Panc1 (cell line): ENCODE data around the gene AUP1. TPM values are rescaled to one million over a fixed set of nuclear protein-coding genes. Genes with fewer than 3 reads are reported as not detected.

ENCODE experiments used
- ATAC-seq: fragments of 200-7000 bp; cut with Tn5 transposase; 2 replicates; pipeline ENCODE4 v1.9.1; 2020; ENCODE audit warnings: mild to moderate bottlenecking, moderate library complexity
- BruUV-seq: library from RNA; stranded (reverse); fragments of 400-500 nt; replicated peaks from 2 replicates; lab custom pipeline; 2021; lab: Mats Ljungman, UMichigan
- CTCF ChIA-PET: fragments of 300-600 bp; sonication (Branson Sonifier 250); formaldehyde crosslinking; loops from one replicate; lab custom pipeline; 2022; ENCODE audit warnings: antibody characterized with exemption; lab: Charles Lee
- POLR2A ChIA-PET: fragments of 300-600 bp; sonication (Branson Sonifier 250); formaldehyde crosslinking; loops from one replicate; lab custom pipeline; 2022; ENCODE audit warnings: antibody characterized with exemption; lab: Charles Lee
- DNase-seq: peaks from one replicate; pipeline ENCODE4 v3.0.0-alpha.2; 2010; ENCODE audit warnings: low read depth, low spot score
- H3K27ac ChIP-seq: 2 replicates; pipeline ENCODE4 v1.5.1; 2011; ENCODE audit warnings: mild to moderate bottlenecking, low read length, inconsistent platforms
- H3K27me3 ChIP-seq: fragments of 200-500 bp; sonication (Bioruptor generic); 2 replicates; pipeline ENCODE4 v1.6.0; 2014; ENCODE audit warnings: low read length, inconsistent platforms; ENCODE audit not compliant: control insufficient read depth, insufficient read depth
- H3K36me3 ChIP-seq: fragments of 200-500 bp; sonication (Bioruptor generic); 2 replicates; pipeline ENCODE4 v1.5.1; 2014; ENCODE audit warnings: inconsistent platforms, mild to moderate bottlenecking, low read length, moderate library complexity; ENCODE audit not compliant: control insufficient read depth, insufficient read depth
- H3K4me1 ChIP-seq: 2 replicates; pipeline ENCODE4 v1.5.1; 2011; ENCODE audit warnings: inconsistent platforms, mild to moderate bottlenecking, low read length, moderate library complexity; ENCODE audit not compliant: control insufficient read depth, insufficient read depth
- H3K4me3 ChIP-seq, 2 experiments: 2 replicates each; pipeline ENCODE4 v1.5.1; 2011 to 2012; ENCODE audit warnings: low read depth in 2 of 2, low read length in 2 of 2, mild to moderate bottlenecking in 2 of 2, inconsistent platforms in 1 of 2, moderate library complexity in 1 of 2
- H3K9me3 ChIP-seq: fragments of 200-500 bp; sonication (Bioruptor generic); 2 replicates; pipeline ENCODE4 v1.5.1; 2014; ENCODE audit warnings: low read depth, mild to moderate bottlenecking, inconsistent platforms, low read length, moderate library complexity; ENCODE audit not compliant: control insufficient read depth, insufficient read depth
- CTCF ChIP-seq: fragments of 450-650 bp; IDR thresholded peaks from 2 replicates; pipeline ENCODE4 v1.5.1; 2017; ENCODE audit warnings: mild to moderate bottlenecking
- POLR2AphosphoS5 ChIP-seq: IDR thresholded peaks from 2 replicates; pipeline ENCODE4 v1.6.1; 2012; ENCODE audit warnings: mild to moderate bottlenecking, low read depth, low read length, moderate library complexity
- REST ChIP-seq, 2 experiments: IDR thresholded peaks; 2 replicates each; pipeline ENCODE4 v1.6.1; 2011 to 2012; ENCODE audit warnings: low read depth in 2 of 2, control low read depth in 1 of 2, low read length in 1 of 2, mild to moderate bottlenecking in 1 of 2, moderate library complexity in 1 of 2; ENCODE audit not compliant: insufficient read depth in 1 of 2
- SIN3A ChIP-seq: IDR thresholded peaks from 2 replicates; pipeline ENCODE4 v1.6.1; 2012; ENCODE audit warnings: low read depth, mild to moderate bottlenecking, low read length, moderate library complexity, borderline replicate concordance; ENCODE audit not compliant: insufficient read depth
- TCF7L2 ChIP-seq: IDR thresholded peaks from 2 replicates; pipeline ENCODE4 v1.6.1; 2011; ENCODE audit warnings: mild to moderate bottlenecking, low read depth, low read length, inconsistent platforms
- in situ Hi-C: cut with HindIII; loops from 2 replicates; pipeline ENCODE4 v1.10.0; 2016; ENCODE audit warnings: low sequenced_read_pairs, low pct_unique_long_range_greater_than_20kb
- intact Hi-C: fragments of 100-400 bp; cut with micrococcal nuclease; formaldehyde crosslinking; loops from one replicate; pipeline ENCODE4 v1.10.0; 2022; ENCODE audit not compliant: unreplicated experiment
- total RNA-seq: library from RNA; stranded (reverse); gene quantifications from one replicate; pipeline ENCODE4 v1.2.1, GENCODE V29; 2021; ENCODE audit not compliant: unreplicated experiment

The AUP1 gene
- total RNA-seq, 1 experiment from 2014 or later = 142 TPM

GRCh38 chr2:74515271-74515980 is 14.1 kb downstream of the AUP1 start:
- ATAC-seq (no peak), DNase-seq (no peak)
- Histone ChIP-seq H3K36me3 (no peaks in the 10 kb centered on the region), H3K9me3 (no peaks in the 10 kb centered on the region), H3K27me3 (no peaks in the 10 kb centered on the region), H3K4me3 (peak overlapping the region in 1 of 2 experiments; percentile 37; a peak in 1 of 4 replicates), H3K27ac (no peak overlapping the region), H3K4me1 (no peaks in the 10 kb centered on the region)
- TF ChIP-seq REST (IDR thresholded peaks at IDR 0.05; ENCODE audit: insufficient read depth in 1 of 2, low read depth in 2 of 2, low read length in 1 of 2) (no peak), POLR2AphosphoS5 (no peak), TCF7L2 (no peak), CTCF (no peak), SIN3A (no peak)
- ChIA-PET POLR2A (no interaction called here), CTCF (no interaction called here)
- no TSS peak for BruUV-seq
- in situ Hi-C loops = no loop called here
- intact Hi-C loops = no loop called here

GRCh38 chr2:74514368-74515270 is 14.9 kb downstream of the AUP1 start, which contains the start of gene TLX2:
Gene TLX2 (plus strand): TSS chr2:74514450. CDS start chr2:74514807, 357 bp downstream.
- ATAC-seq (peak; percentile 32), DNase-seq (no peak)
- no peak for TF ChIP-seq POLR2AphosphoS5
- no peak for TF ChIP-seq TCF7L2
- TF ChIP-seq SIN3A = no peak
- no peak for TF ChIP-seq CTCF
- TF ChIP-seq REST (IDR thresholded peaks at IDR 0.05; ENCODE audit: insufficient read depth in 1 of 2, low read depth in 2 of 2, low read length in 1 of 2) = no peak
- CTCF ChIA-PET = no interaction called here
- Histone ChIP-seq H3K27ac (no peak within 1 kb of the TSS), H3K4me3 (peak within 1 kb of the TSS in 1 of 2 experiments; percentile 37; a peak in 1 of 4 replicates), H3K36me3 (no peaks in the 10 kb centered on the region), H3K4me1 (no peaks in the 10 kb centered on the region), H3K27me3 (no peaks in the 10 kb centered on the region), H3K9me3 (no peaks in the 10 kb centered on the region)
- intact Hi-C loops = no loop called here
- POLR2A ChIA-PET = interaction anchor here (0.7 kb wide), 1 partner anchor 14 kb away, joined by 12 read pairs; no protein-coding TSS in a partner anchor
- no TSS peak for BruUV-seq
- in situ Hi-C loops = no loop called here
